GM18870 (cell line): Measurements from ENCODE around the gene TRIM62.

Source experiments
- ATAC-seq: cut with Tn5 transposase; IDR thresholded peaks from one replicate; pipeline ENCODE4 v1.9.1; 2021; ENCODE audit warnings: moderate library complexity; ENCODE audit not compliant: unreplicated experiment

Gene TRIM62

GRCh38 chr1:33181921-33182341, at the start of gene TRIM62:
Gene TRIM62, minus strand, starts transcription at chr1:33182043. Its CDS starts 611 bp downstream, at chr1:33181432.
- no peak for ATAC-seq

- no peak for ATAC-seq
These were observed 49.3 kb upstream of the TRIM62 start for GRCh38 chr1:33231166-33231565.

- no peak for ATAC-seq
These were observed 47.2 kb upstream of the TRIM62 start for GRCh38 chr1:33228935-33229487.

- ATAC-seq = no peak
These were observed 43.7 kb upstream of the TRIM62 start for GRCh38 chr1:33225586-33225985.

- no peak for ATAC-seq
These were observed 42.4 kb upstream of the TRIM62 start for GRCh38 chr1:33224166-33224707.

GRCh38 chr1:33222381-33222780, 40.5 kb upstream of the TRIM62 start:
- ATAC-seq = no peak

- no peak for ATAC-seq
These were observed 39.5 kb upstream of the TRIM62 start for GRCh38 chr1:33221385-33221758.

GRCh38 chr1:33220676-33221384, 39.0 kb upstream of the TRIM62 start:
- no peak for ATAC-seq

- ATAC-seq = no peak
These were observed 38.2 kb upstream of the TRIM62 start for GRCh38 chr1:33219886-33220661.

GRCh38 chr1:33211972-33212371, 30.1 kb upstream of the TRIM62 start:
- ATAC-seq = no peak

GRCh38 chr1:33206340-33206739, 24.5 kb upstream of the TRIM62 start:
- ATAC-seq = no peak

- ATAC-seq = no peak
These were observed 13.7 kb upstream of the TRIM62 start for GRCh38 chr1:33195556-33195955.

- ATAC-seq = no peak
These were observed 10.0 kb upstream of the TRIM62 start for GRCh38 chr1:33191731-33192275.

GRCh38 chr1:33190701-33191100, 8.9 kb upstream of the TRIM62 start:
- ATAC-seq = no peak

- no peak for ATAC-seq
These were observed 6.9 kb upstream of the TRIM62 start for GRCh38 chr1:33188572-33189275.

- ATAC-seq = no peak
These were observed 5.1 kb upstream of the TRIM62 start for GRCh38 chr1:33186936-33187335.

- no peak for ATAC-seq
These were observed 3.7 kb upstream of the TRIM62 start for GRCh38 chr1:33185541-33185940.

GRCh38 chr1:33183306-33183705, 1.5 kb upstream of the TRIM62 start:
- ATAC-seq = no peak

- no peak for ATAC-seq
These were observed 1.1 kb upstream of the TRIM62 start for GRCh38 chr1:33182896-33183295.

GRCh38 chr1:33182401-33182841, 578 bp upstream of the TRIM62 start:
- ATAC-seq = no peak
